ENCODE data around the gene ATE1. TPM values are rescaled to one million over a fixed set of nuclear protein-coding genes. Genes with fewer than 3 reads are reported as not detected.

Gene ATE1
- total and polyA plus RNA-seq, 2 donors (not counting 1 experiment from before 2014, with no cell fraction given): 8.2 to 32.0 TPM

DNA sequence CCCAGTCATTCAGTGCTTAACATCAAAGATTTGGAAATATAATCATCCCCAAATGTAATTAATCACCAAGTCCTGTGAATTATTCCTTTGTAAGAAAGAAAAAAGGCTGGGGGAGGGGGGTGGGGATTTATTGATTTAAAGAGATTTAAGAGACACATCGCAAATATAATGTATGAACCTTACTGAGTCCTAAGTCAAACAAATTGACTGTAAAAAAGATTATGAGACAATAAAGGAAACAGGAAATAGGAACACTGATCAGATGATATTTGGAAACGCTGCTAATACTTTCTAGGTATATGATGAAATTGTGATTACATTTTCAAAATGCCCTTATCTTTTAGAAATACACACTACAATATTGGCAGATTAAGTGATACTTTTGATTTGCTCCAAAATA is 92.5 kb downstream of the ATE1 start:
- no peak overlapping the region for H3K9ac ChIP-seq (ENCODE audit: low read length)
- Mint-ChIP-seq H3K27me3 (no peaks in the 10 kb centered on the region), H3K9me3 (ENCODE audit: insufficient read depth) (no peaks in the 10 kb centered on the region), H3K27ac (no peak overlapping the region), H3K4me1 (peaks cover 8% of the 10 kb centered on the region), H3K4me3 (no peak overlapping the region)
- ATAC-seq (ENCODE audit: low read depth): no peak
- no peak overlapping the region for H3K27ac ChIP-seq (ENCODE audit: low read length in 2 of 2)
- peaks cover 0 to 9% of the 10 kb centered on the region in 2 experiments for H3K36me3 ChIP-seq (replicated peaks in 1 of 2; ENCODE audit: control extremely low read depth in 1 of 2, control insufficient read depth in 1 of 2, extremely low read depth in 1 of 2, insufficient read depth in 2 of 2, low read length in 1 of 2)
- H2AFZ ChIP-seq (ENCODE audit: insufficient read depth, low read depth, low read length, poor library complexity, severe bottlenecking): no peak overlapping the region
- H3K9me3 ChIP-seq (ENCODE audit: control extremely low read depth in 1 of 3, control insufficient read depth in 2 of 3, insufficient read depth in 1 of 3, low read length in 2 of 3): no peaks in the 10 kb centered on the region
- H3K4me3 ChIP-seq (ENCODE audit: control extremely low read depth in 1 of 5, extremely low read depth in 1 of 5, insufficient read depth in 1 of 5, low read depth in 2 of 5, low read length in 4 of 5): no peak overlapping the region
- no peaks in the 10 kb centered on the region for H3K4me1 ChIP-seq (ENCODE audit: control insufficient read depth in 2 of 2, insufficient read depth in 2 of 2, low read length in 2 of 2)
- H3K79me2 ChIP-seq (ENCODE audit: control insufficient read depth, insufficient read depth, low read length): no peaks in the 10 kb centered on the region
- WGBS (ENCODE audit: insufficient coverage): no CpG with 5 or more reads among the region's 2 CpGs
- ChIA-PET POLR2A (no interaction called here), CTCF (interaction anchor here (2.8 kb wide), 1 partner anchor 11 kb away, joined by 11 read pairs; no protein-coding TSS in a partner anchor)
- intact Hi-C loops (cut with micrococcal nuclease): no loop called here
- H4K20me1 ChIP-seq (ENCODE audit: control insufficient read depth, insufficient read depth, low read length, poor library complexity, severe bottlenecking): no peaks in the 10 kb centered on the region
- H3K27me3 ChIP-seq (replicated peaks in 1 of 4; ENCODE audit: control extremely low read depth in 1 of 4, control insufficient read depth in 3 of 4, insufficient read depth in 4 of 4, low read length in 3 of 4): no peaks in the 10 kb centered on the region
- DNase-seq: no peak
- H3K4me2 ChIP-seq (replicated peaks; ENCODE audit: low read depth, low read length, poor library complexity, severe bottlenecking): no peak overlapping the region
- no peak for TF ChIP-seq EZH2 (IDR thresholded peaks at IDR 0.05; ENCODE audit: borderline replicate concordance, insufficient read depth, low read depth, low read length, poor library complexity, severe bottlenecking)
- TF ChIP-seq, protein P1, sequence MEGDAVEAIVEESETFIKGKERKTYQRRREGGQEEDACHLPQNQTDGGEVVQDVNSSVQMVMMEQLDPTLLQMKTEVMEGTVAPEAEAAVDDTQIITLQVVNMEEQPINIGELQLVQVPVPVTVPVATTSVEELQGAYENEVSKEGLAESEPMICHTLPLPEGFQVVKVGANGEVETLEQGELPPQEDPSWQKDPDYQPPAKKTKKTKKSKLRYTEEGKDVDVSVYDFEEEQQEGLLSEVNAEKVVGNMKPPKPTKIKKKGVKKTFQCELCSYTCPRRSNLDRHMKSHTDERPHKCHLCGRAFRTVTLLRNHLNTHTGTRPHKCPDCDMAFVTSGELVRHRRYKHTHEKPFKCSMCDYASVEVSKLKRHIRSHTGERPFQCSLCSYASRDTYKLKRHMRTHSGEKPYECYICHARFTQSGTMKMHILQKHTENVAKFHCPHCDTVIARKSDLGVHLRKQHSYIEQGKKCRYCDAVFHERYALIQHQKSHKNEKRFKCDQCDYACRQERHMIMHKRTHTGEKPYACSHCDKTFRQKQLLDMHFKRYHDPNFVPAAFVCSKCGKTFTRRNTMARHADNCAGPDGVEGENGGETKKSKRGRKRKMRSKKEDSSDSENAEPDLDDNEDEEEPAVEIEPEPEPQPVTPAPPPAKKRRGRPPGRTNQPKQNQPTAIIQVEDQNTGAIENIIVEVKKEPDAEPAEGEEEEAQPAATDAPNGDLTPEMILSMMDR (IDR thresholded peaks at IDR 0.05): no peak

DNA sequence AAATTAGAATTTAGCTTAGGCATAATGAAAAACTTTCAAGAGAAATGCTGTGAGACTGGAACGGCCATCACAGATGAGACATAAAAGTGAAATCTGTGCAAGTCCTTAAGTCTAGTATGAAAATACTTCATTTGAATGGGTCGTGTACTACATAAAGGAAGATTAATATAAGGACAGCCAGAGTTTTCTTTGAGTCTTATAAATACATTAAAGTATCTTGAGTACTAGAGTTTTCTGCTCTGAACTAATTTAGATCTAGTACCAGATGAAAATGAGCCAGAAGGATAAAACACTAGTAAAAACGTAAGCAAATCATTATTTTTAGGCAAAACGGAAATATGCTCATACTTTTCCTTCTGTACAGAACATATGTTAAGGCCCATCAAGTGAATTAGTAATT is 93.1 kb downstream of the ATE1 start:
- intact Hi-C loops (cut with micrococcal nuclease): no loop called here
- Histone ChIP-seq H3K36me3 (replicated peaks in 1 of 2; ENCODE audit: control extremely low read depth in 1 of 2, control insufficient read depth in 1 of 2, extremely low read depth in 1 of 2, insufficient read depth in 2 of 2, low read length in 1 of 2) (peaks cover 2 to 9% of the 10 kb centered on the region in 2 experiments), H3K4me3 (ENCODE audit: control extremely low read depth in 1 of 5, extremely low read depth in 1 of 5, insufficient read depth in 1 of 5, low read depth in 2 of 5, low read length in 4 of 5) (no peak overlapping the region), H3K9me3 (ENCODE audit: control extremely low read depth in 1 of 3, control insufficient read depth in 2 of 3, insufficient read depth in 1 of 3, low read length in 2 of 3) (no peaks in the 10 kb centered on the region), H3K79me2 (ENCODE audit: control insufficient read depth, insufficient read depth, low read length) (no peaks in the 10 kb centered on the region), H3K27ac (ENCODE audit: low read length in 2 of 2) (no peak overlapping the region), H4K20me1 (ENCODE audit: control insufficient read depth, insufficient read depth, low read length, poor library complexity, severe bottlenecking) (no peaks in the 10 kb centered on the region), H3K9ac (ENCODE audit: low read length) (no peak overlapping the region), H3K27me3 (replicated peaks in 1 of 4; ENCODE audit: control extremely low read depth in 1 of 4, control insufficient read depth in 3 of 4, insufficient read depth in 4 of 4, low read length in 3 of 4) (no peaks in the 10 kb centered on the region), H2AFZ (ENCODE audit: insufficient read depth, low read depth, low read length, poor library complexity, severe bottlenecking) (no peak overlapping the region), H3K4me2 (replicated peaks; ENCODE audit: low read depth, low read length, poor library complexity, severe bottlenecking) (no peak overlapping the region), H3K4me1 (ENCODE audit: control insufficient read depth in 2 of 2, insufficient read depth in 2 of 2, low read length in 2 of 2) (no peaks in the 10 kb centered on the region)
- Mint-ChIP-seq H3K27me3 (no peaks in the 10 kb centered on the region), H3K9me3 (ENCODE audit: insufficient read depth) (no peaks in the 10 kb centered on the region), H3K27ac (no peak overlapping the region), H3K4me3 (no peak overlapping the region), H3K4me1 (peaks cover 8% of the 10 kb centered on the region)
- ATAC-seq (ENCODE audit: low read depth) (no peak), DNase-seq (no peak)
- no peak for TF ChIP-seq EZH2 (IDR thresholded peaks at IDR 0.05; ENCODE audit: borderline replicate concordance, insufficient read depth, low read depth, low read length, poor library complexity, severe bottlenecking)
- TF ChIP-seq, protein P1 (IDR thresholded peaks at IDR 0.05): no peak
- CTCF ChIA-PET: interaction anchor here (2.8 kb wide), 1 partner anchor 11 kb away, joined by 11 read pairs; no protein-coding TSS in a partner anchor
- no CpG with 5 or more reads among the region's 4 CpGs for WGBS (ENCODE audit: insufficient coverage)
- POLR2A ChIA-PET: no interaction called here

Measured in B cell (primary cell).